ENCODE data around the gene OXGR1.

The OXGR1 gene

GRCh38 chr13:96998051-96998450, 3.8 kb upstream of the OXGR1 start:
- Histone ChIP-seq H3K4me3 (no peak overlapping the region), H3K27ac (no peak overlapping the region)
- TF ChIP-seq CTCF (IDR thresholded peaks at IDR 0.05), result no peak
- DNase-seq (ENCODE audit: low spot score), result no peak

GRCh38 chr13:96996886-96997285, 2.6 kb upstream of the OXGR1 start:
- TF ChIP-seq CTCF (IDR thresholded peaks at IDR 0.05), result no peak
- no peak for DNase-seq (ENCODE audit: low spot score)
- Histone ChIP-seq H3K27ac (no peak overlapping the region), H3K4me3 (no peak overlapping the region)

- no peak for TF ChIP-seq CTCF (IDR thresholded peaks at IDR 0.05)
- Histone ChIP-seq H3K4me3 (no peak overlapping the region), H3K27ac (no peak overlapping the region)
- DNase-seq (ENCODE audit: low spot score), result no peak
Measured at GRCh38 chr13:96996107-96996506, 1.8 kb upstream of the OXGR1 start.

- Histone ChIP-seq H3K27ac (no peak overlapping the region), H3K4me3 (peak overlapping the region; percentile 78)
- no peak for TF ChIP-seq CTCF (IDR thresholded peaks at IDR 0.05)
- DNase-seq (ENCODE audit: low spot score), result no peak
Measured at GRCh38 chr13:96994858-96995243, 575 bp upstream of the OXGR1 start.

- H3K27ac ChIP-seq, result no peak overlapping the region
Measured at GRCh38 chr13:96993634-96994016, 651 bp downstream of the OXGR1 start.

GRCh38 chr13:96992633-96993032, 1.6 kb downstream of the OXGR1 start:
- H3K4me3 ChIP-seq, result no peak overlapping the region
- TF ChIP-seq CTCF (IDR thresholded peaks at IDR 0.05), result no peak
- DNase-seq (ENCODE audit: low spot score), result no peak
- no peak overlapping the region for H3K27ac ChIP-seq

More at GRCh38 chr13:96993634-96994016, 651 bp downstream of the OXGR1 start:
- no peak for DNase-seq (ENCODE audit: low spot score)
- no peak for TF ChIP-seq CTCF (IDR thresholded peaks at IDR 0.05)
- H3K4me3 ChIP-seq, result peak overlapping the region; percentile 78

GRCh38 chr13:96991072-96991471, 3.2 kb downstream of the OXGR1 start:
- no peak for DNase-seq (ENCODE audit: low spot score)
- TF ChIP-seq CTCF (IDR thresholded peaks at IDR 0.05), result no peak
- no peak overlapping the region for H3K4me3 ChIP-seq
- H3K27ac ChIP-seq, result no peak overlapping the region

All from coronary artery (tissue), 2 donors.